GM18907 (cell line): ENCODE results near the gene GLIS1.
"Not testable (repeated sequence)": the region's sequence is repeated elsewhere in the genome, so short reads cannot be mapped to it uniquely, and the experiment has no call there.

Experiments
- ATAC-seq: cut with Tn5 transposase; IDR thresholded peaks from one replicate; pipeline ENCODE4 v1.9.1; 2021; ENCODE audit warnings: mild to moderate bottlenecking, moderate library complexity; ENCODE audit not compliant: unreplicated experiment

Gene GLIS1

GRCh38 chr1:53656747-53657530 is 82.0 kb downstream of the GLIS1 start:
- ATAC-seq = no peak

GRCh38 chr1:53655931-53656746 is 82.8 kb downstream of the GLIS1 start:
- no peak for ATAC-seq

- ATAC-seq = no peak
Measured at GRCh38 chr1:53654216-53655210, 84.5 kb downstream of the GLIS1 start.

- no peak for ATAC-seq
Measured at GRCh38 chr1:53653631-53654030, 85.3 kb downstream of the GLIS1 start.

GRCh38 chr1:53653200-53653575 is 85.8 kb downstream of the GLIS1 start:
- no peak for ATAC-seq

- ATAC-seq = no peak
Measured at GRCh38 chr1:53652441-53653199, 86.3 kb downstream of the GLIS1 start.

GRCh38 chr1:53651356-53651755 is 87.6 kb downstream of the GLIS1 start:
- no peak for ATAC-seq

GRCh38 chr1:53648516-53648915 is 90.4 kb downstream of the GLIS1 start:
- no peak for ATAC-seq

- not testable (repeated sequence) for ATAC-seq
Measured at GRCh38 chr1:53647915-53648314, 91.0 kb downstream of the GLIS1 start.

- ATAC-seq = no peak
Measured at GRCh38 chr1:53646732-53647131, 92.2 kb downstream of the GLIS1 start.

- ATAC-seq = no peak
Measured at GRCh38 chr1:53645690-53646078, 93.3 kb downstream of the GLIS1 start.

GRCh38 chr1:53644909-53645689 is 93.9 kb downstream of the GLIS1 start:
- no peak for ATAC-seq

- no peak for ATAC-seq
Measured at GRCh38 chr1:53644496-53644895, 94.5 kb downstream of the GLIS1 start.

GRCh38 chr1:53643881-53644390 is 95.0 kb downstream of the GLIS1 start:
- no peak for ATAC-seq

GRCh38 chr1:53643041-53643880 is 95.7 kb downstream of the GLIS1 start:
- ATAC-seq = no peak

- ATAC-seq = no peak
Measured at GRCh38 chr1:53642607-53643006, 96.4 kb downstream of the GLIS1 start.

- no peak for ATAC-seq
Measured at GRCh38 chr1:53642215-53642555, 96.8 kb downstream of the GLIS1 start.

- ATAC-seq = no peak
Measured at GRCh38 chr1:53641481-53642214, 97.3 kb downstream of the GLIS1 start.
